SU-DHL-6 (cell line): ENCODE measurements around the gene KRT16.

Source experiments
- H2AFZ ChIP-seq: fragments of 200-600 bp; sonication (generic); 2 replicates; pipeline ENCODE4 v1.6.1; 2014; ENCODE audit warnings: low read depth, mild to moderate bottlenecking, moderate library complexity, mixed read lengths, antibody characterized with exemption, low read length; ENCODE audit not compliant: severe bottlenecking
- H3F3A ChIP-seq: fragments of 200-600 bp; shearing (Covaris generic); 2 replicates; pipeline ENCODE4 v1.6.0; 2016; ENCODE audit warnings: antibody characterized with exemption, mild to moderate bottlenecking; ENCODE audit not compliant: insufficient read depth
- H3K27ac ChIP-seq: fragments of 200-600 bp; sonication (generic); 2 replicates; pipeline ENCODE4 v1.5.1; 2016; ENCODE audit warnings: low read depth, mild to moderate bottlenecking, low read length, moderate library complexity, mixed read lengths
- H3K27me3 ChIP-seq: fragments of 200-600 bp; sonication (generic), shearing (Covaris generic); 2 replicates; pipeline ENCODE4 v1.6.0; 2014; ENCODE audit warnings: mild to moderate bottlenecking, low read length
- H3K36me3 ChIP-seq: fragments of 200-600 bp; sonication (generic); 2 replicates; pipeline ENCODE4 v1.6.1; 2014; ENCODE audit warnings: mild to moderate bottlenecking, low read length, mixed read lengths
- H3K4me2 ChIP-seq: fragments of 300-600, 200-600 bp; shearing (Covaris generic), sonication (generic); 2 replicates; pipeline ENCODE4 v1.6.0; 2014; ENCODE audit warnings: low read length, low read depth, mild to moderate bottlenecking; ENCODE audit not compliant: poor library complexity, severe bottlenecking
- H3K4me3 ChIP-seq: fragments of 200-600 bp; sonication (generic); 2 replicates; pipeline ENCODE4 v1.5.1; 2014; ENCODE audit warnings: antibody characterized with exemption, low read length, mild to moderate bottlenecking, mixed read lengths; ENCODE audit not compliant: insufficient read depth, poor library complexity, severe bottlenecking
- H3K79me2 ChIP-seq: fragments of 200-600 bp; sonication (generic); 2 replicates; pipeline ENCODE4 v1.6.1; 2014; ENCODE audit warnings: mild to moderate bottlenecking, low read length, moderate library complexity; ENCODE audit not compliant: insufficient read depth
- H3K9ac ChIP-seq: fragments of 200-600 bp; sonication (generic); 2 replicates; pipeline ENCODE4 v1.7.0; 2014; ENCODE audit warnings: mild to moderate bottlenecking, low read length
- H3K9me2 ChIP-seq: fragments of 200-600 bp; sonication (generic); replicated peaks from 2 replicates; pipeline ENCODE4 v1.6.1; 2014; ENCODE audit warnings: low read length; ENCODE audit not compliant: insufficient read depth
- H3K9me3 ChIP-seq: fragments of 200-600 bp; sonication (generic); 2 replicates; pipeline ENCODE4 v1.6.1; 2014; ENCODE audit warnings: low read length, mixed read lengths; ENCODE audit not compliant: insufficient read depth
- H4K20me1 ChIP-seq: fragments of 200-600 bp; sonication (generic); 2 replicates; pipeline ENCODE4 v1.6.1; 2014; ENCODE audit warnings: low read depth, mild to moderate bottlenecking, antibody characterized with exemption, low read length, moderate library complexity, mixed read lengths
- CTCF ChIP-seq: fragments of 200-600 bp; sonication (generic); IDR thresholded peaks from one replicate; pipeline ENCODE4 v1.5.1; 2017; ENCODE audit warnings: antibody characterized with exemption, mild to moderate bottlenecking, low read length, moderate library complexity; ENCODE audit not compliant: insufficient read depth, poor library complexity, severe bottlenecking
- EZH2phosphoT487 ChIP-seq: fragments of 200-600 bp; sonication (generic), shearing (Covaris generic); conservative IDR thresholded peaks from 2 replicates; pipeline ENCODE4 v1.6.1; 2018; ENCODE audit warnings: mild to moderate bottlenecking, antibody characterized with exemption, low read length, moderate library complexity, mixed read lengths

The KRT16 gene

DNA sequence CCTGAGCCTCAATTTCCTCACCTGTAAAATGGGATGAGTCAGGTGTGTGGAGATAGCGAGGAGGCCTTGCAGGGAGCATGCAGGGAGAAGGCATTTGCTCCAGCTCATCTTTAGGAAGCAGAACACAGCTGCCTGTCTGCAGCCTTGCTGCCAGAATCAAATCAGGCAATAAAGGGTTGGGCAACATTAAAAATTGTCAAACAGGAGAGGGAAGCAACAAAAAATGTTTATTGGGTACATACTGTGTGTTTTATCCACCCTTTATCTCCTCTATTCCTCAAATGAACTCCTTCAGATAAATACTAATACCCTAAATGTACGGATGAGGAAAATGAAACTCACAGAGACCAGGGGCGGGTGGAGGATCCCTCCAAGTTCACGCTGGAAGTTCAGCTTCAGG, 12.2 kb downstream of the KRT16 start:
- no peak overlapping the region for H3K9ac ChIP-seq
- H3K36me3 ChIP-seq = no peaks in the 10 kb centered on the region
- H3K4me2 ChIP-seq = no peak overlapping the region
- no peak overlapping the region for H3K4me3 ChIP-seq
- no peaks in the 10 kb centered on the region for H3K27me3 ChIP-seq
- H3K27ac ChIP-seq = no peak overlapping the region
- no peaks in the 10 kb centered on the region for H3K9me2 ChIP-seq
- no peaks in the 10 kb centered on the region for H3K9me3 ChIP-seq
- TF ChIP-seq EZH2phosphoT487 (no peak), CTCF (no peak)
- no peaks in the 10 kb centered on the region for H3F3A ChIP-seq
- no peaks in the 10 kb centered on the region for H3K79me2 ChIP-seq
- no peaks in the 10 kb centered on the region for H4K20me1 ChIP-seq
- H2AFZ ChIP-seq = no peak overlapping the region

- no peak overlapping the region for H3K9ac ChIP-seq
Observed at GRCh38 chr17:41599680-41600079, 12.9 kb downstream of the KRT16 start.

GRCh38 chr17:41595585-41595984, 17.0 kb downstream of the KRT16 start:
- Histone ChIP-seq H3K9ac (no peak overlapping the region), H4K20me1 (no peaks in the 10 kb centered on the region), H3K27ac (no peak overlapping the region), H3K9me3 (no peaks in the 10 kb centered on the region), H3K4me2 (no peak overlapping the region), H2AFZ (no peak overlapping the region), H3K27me3 (no peaks in the 10 kb centered on the region), H3K79me2 (no peaks in the 10 kb centered on the region), H3K36me3 (no peaks in the 10 kb centered on the region), H3F3A (no peaks in the 10 kb centered on the region), H3K4me3 (no peak overlapping the region), H3K9me2 (no peaks in the 10 kb centered on the region)
- TF ChIP-seq EZH2phosphoT487 (no peak), CTCF (no peak)

More at GRCh38 chr17:41599680-41600079, 12.9 kb downstream of the KRT16 start:
- no peaks in the 10 kb centered on the region for H3K9me3 ChIP-seq
- TF ChIP-seq EZH2phosphoT487 = no peak
- no peak for TF ChIP-seq CTCF
- H3K36me3 ChIP-seq = no peaks in the 10 kb centered on the region
- no peaks in the 10 kb centered on the region for H4K20me1 ChIP-seq
- no peak overlapping the region for H3K27ac ChIP-seq
- no peaks in the 10 kb centered on the region for H3K9me2 ChIP-seq
- H3K27me3 ChIP-seq = no peaks in the 10 kb centered on the region
- H2AFZ ChIP-seq = no peak overlapping the region
- no peaks in the 10 kb centered on the region for H3F3A ChIP-seq
- no peak overlapping the region for H3K4me2 ChIP-seq
- H3K79me2 ChIP-seq = no peaks in the 10 kb centered on the region
- H3K4me3 ChIP-seq = no peak overlapping the region

DNA sequence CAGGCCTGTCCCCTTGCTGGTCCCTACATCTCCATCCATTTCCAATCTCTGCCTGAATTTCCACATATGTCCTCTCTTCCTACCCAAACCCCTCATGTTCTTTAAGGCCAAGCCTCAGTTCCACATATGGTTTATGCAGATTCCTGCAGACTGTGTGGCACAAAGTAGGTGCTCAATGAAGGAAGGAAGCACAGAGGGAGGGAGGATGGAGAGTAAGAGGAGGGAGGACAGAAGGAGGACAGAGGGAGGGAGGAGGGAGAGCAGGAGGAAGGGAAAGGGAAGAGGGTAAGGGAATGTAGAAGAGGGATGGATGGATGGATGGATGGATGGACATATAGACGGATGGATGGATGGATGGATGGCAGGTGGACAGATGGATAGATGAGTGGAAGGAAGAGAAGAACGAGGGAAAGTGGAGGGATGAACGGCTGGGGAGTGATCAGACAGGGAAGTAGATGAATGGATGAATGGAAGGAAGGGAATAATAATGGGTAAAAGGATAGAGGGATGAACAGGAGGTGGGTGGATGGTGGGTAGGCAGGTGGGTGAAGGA, 18.1 kb downstream of the KRT16 start:
- no peaks in the 10 kb centered on the region for H3K27me3 ChIP-seq

More for the DNA sequence above, 18.1 kb downstream of the KRT16 start:
- Histone ChIP-seq H3K4me3 (no peak overlapping the region), H3K4me2 (no peak overlapping the region), H3K36me3 (no peaks in the 10 kb centered on the region), H4K20me1 (no peaks in the 10 kb centered on the region), H3K9me3 (no peaks in the 10 kb centered on the region), H3K9ac (no peak overlapping the region), H3F3A (no peaks in the 10 kb centered on the region), H3K9me2 (no peaks in the 10 kb centered on the region), H3K27ac (no peak overlapping the region), H3K79me2 (no peaks in the 10 kb centered on the region), H2AFZ (no peak overlapping the region)
- TF ChIP-seq CTCF = no peak
- no peak for TF ChIP-seq EZH2phosphoT487
